DMS 273 treated with DMSO at 0.1 percent for 48 hours (cell line): ENCODE measurements around the gene DNAAF3.
"Not testable (repeated sequence)": the region's sequence is repeated elsewhere in the genome, so short reads cannot be mapped to it uniquely, and the experiment has no call there.

Experiments
- DNase-seq: peaks from one replicate; lab custom pipeline; 2025; lab: John Stamatoyannopoulos, UW

DNAAF3 gene

GRCh38 chr19:55166530-55167268 lies at the start of gene DNAAF3:
TSS of gene DNAAF3 (minus strand) at chr19:55166613. CDS start at chr19:55166413, 200 bp downstream.
- DNase-seq, result peak; percentile 92

GRCh38 chr19:55213547-55213946 lies 47.1 kb upstream of the DNAAF3 start:
- DNase-seq, result no peak

GRCh38 chr19:55212447-55212846 lies 46.0 kb upstream of the DNAAF3 start:
- DNase-seq, result no peak

- no peak for DNase-seq
These were observed 43.5 kb upstream of the DNAAF3 start for GRCh38 chr19:55209693-55210472.

GRCh38 chr19:55208880-55209692 lies 42.7 kb upstream of the DNAAF3 start, which contains the start of gene PTPRH:
TSS of gene PTPRH (minus strand) at chr19:55209501. CDS start at chr19:55209433, 68 bp downstream.
- no peak for DNase-seq

- no peak for DNase-seq
These were observed 40.5 kb upstream of the DNAAF3 start for GRCh38 chr19:55206664-55207500.

- DNase-seq, result not testable (repeated sequence)
These were observed 35.8 kb upstream of the DNAAF3 start for GRCh38 chr19:55202199-55202598.

- no peak for DNase-seq
These were observed 33.3 kb upstream of the DNAAF3 start for GRCh38 chr19:55199620-55200204.

- DNase-seq, result no peak
These were observed 32.2 kb upstream of the DNAAF3 start for GRCh38 chr19:55198651-55199050.

GRCh38 chr19:55197528-55197927 lies 31.1 kb upstream of the DNAAF3 start:
- no peak for DNase-seq

GRCh38 chr19:55196803-55197202 lies 30.4 kb upstream of the DNAAF3 start:
- DNase-seq, result no peak

- no peak for DNase-seq
These were observed 27.1 kb upstream of the DNAAF3 start for GRCh38 chr19:55193481-55193880.

- DNase-seq, result no peak
These were observed 23.0 kb upstream of the DNAAF3 start for GRCh38 chr19:55189403-55189835.

- no peak for DNase-seq
These were observed 22.2 kb upstream of the DNAAF3 start for GRCh38 chr19:55188625-55189024.

- DNase-seq, result no peak
These were observed 19.7 kb upstream of the DNAAF3 start for GRCh38 chr19:55186080-55186479.

- no peak for DNase-seq
These were observed 15.3 kb upstream of the DNAAF3 start for GRCh38 chr19:55181740-55182139.

GRCh38 chr19:55179606-55180484 lies 13.4 kb upstream of the DNAAF3 start, which contains the start of gene SYT5:
TSS of gene SYT5 (minus strand) at chr19:55180289. CDS start at chr19:55179041, 1,248 bp downstream.
- DNase-seq, result no peak

GRCh38 chr19:55178781-55179599 lies 12.6 kb upstream of the DNAAF3 start:
- peak; percentile 71 for DNase-seq

GRCh38 chr19:55176076-55176475 lies 9.7 kb upstream of the DNAAF3 start:
- no peak for DNase-seq
